Stimulated activated CD4-positive, alpha-beta T cell treated with anti-CD3 and anti-CD28 coated beads, Interleukin-15, amount 100 ng/mL, for 24 hours (primary cell): ENCODE data around the gene CDK16.
A peak's percentile ranks its signal among the peaks of the same experiment; 100 is the strongest.

Experiments
- DNase-seq: peaks from one replicate; pipeline ENCODE4 v3.0.0-alpha.2; 2020

CDK16 gene

DNA sequence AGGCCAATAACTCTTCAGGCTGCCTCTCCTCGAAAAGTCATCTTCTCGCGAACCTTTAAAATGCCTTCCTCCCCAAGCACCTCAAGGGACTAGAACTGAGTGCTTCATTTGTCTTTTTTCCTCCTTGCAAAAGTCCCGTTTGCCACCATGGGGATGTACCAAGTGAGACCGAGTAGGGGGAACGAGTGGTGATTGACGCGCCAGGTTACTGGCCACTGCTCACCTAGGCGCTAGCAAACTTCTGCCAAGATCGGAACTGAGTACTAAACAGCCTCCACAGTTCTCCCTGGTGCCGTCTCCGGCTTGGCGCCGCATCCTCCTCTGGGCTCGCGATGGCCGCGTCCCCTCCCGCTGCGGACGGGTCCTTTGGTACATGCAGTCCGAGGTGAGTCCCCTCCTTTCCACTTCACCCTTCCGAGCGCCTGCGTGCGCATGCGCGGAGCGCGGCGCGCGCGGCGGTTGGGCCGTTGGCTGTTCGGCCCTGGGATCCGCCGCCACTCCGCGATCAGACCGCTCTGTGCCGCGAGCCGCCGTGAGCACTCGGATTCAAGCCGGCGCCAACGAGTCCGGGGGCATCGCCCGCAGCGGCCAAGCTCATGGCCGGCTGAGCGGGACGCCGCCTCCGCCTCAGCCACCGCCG, at the start of gene CDK16:
Gene CDK16 (plus strand): TSS at position 402 of the 640 bp plus-strand sequence. CDS start 4,877 bp downstream, outside the sequence.
- peak; percentile 67 for DNase-seq

- no peak for DNase-seq
Measured at GRCh38 chrX:47169273-47169672, 49.2 kb upstream of the CDK16 start.

- DNase-seq, result no peak
Measured at GRCh38 chrX:47169726-47170515, 48.6 kb upstream of the CDK16 start.

DNA sequence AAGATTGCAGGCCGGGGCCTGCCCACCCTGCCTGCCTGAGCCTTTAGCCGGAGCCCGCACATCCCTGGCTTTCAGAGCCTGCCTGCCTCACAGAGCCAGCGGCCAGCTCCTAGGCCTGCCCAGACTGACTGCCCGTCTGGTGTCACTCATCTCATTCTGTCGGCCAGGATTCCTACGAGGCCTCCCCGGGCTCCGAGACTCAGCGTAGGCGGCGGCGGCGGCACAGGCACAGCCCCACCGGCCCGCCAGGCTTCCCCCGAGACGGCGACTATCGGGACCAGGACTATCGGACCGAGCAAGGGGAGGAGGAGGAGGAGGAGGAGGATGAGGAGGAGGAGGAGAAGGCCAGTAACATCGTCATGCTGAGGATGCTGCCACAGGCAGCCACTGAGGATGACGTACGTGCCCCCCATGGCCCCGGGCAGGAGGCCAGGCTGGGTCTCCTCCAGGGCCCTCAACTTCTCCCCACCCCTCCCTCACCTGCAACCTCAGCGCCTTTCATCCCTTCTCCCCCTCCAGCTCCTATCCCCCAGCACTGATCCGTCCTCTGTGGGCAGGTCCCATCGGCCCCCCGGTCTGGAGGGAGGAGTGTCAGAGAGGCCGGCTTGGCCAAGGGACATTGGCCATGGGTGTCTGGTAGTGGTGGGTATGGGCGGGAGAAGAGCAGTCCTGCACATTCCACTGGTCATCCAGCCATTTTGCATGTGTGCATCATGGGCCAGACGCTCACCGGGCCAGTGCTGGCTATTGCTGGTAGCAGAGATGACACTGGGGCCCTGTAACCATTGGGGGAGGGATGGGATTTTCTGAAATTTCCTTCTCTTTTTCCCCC, 47.4 kb upstream of the CDK16 start:
- DNase-seq, result no peak

DNA sequence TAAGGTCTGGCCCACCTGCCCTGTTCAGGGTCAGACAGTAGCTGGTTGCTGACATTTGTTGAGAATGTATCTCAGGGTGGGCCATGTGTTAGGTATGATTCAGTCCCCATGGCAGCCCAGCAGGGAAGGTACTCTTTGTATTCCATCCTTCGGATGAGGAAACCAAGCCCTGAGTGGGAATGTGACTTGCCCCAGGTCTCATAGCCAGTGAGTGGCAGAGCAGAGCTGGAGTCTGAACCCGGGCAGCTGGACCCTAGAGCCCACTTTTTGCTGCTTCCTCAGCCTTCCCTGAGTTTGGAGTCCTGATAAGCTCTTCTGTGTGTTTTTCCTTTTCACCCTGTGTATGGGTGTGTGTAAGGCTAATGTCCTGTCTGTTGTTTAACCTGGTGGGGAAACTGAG, 46.5 kb upstream of the CDK16 start:
- DNase-seq, result no peak

DNA sequence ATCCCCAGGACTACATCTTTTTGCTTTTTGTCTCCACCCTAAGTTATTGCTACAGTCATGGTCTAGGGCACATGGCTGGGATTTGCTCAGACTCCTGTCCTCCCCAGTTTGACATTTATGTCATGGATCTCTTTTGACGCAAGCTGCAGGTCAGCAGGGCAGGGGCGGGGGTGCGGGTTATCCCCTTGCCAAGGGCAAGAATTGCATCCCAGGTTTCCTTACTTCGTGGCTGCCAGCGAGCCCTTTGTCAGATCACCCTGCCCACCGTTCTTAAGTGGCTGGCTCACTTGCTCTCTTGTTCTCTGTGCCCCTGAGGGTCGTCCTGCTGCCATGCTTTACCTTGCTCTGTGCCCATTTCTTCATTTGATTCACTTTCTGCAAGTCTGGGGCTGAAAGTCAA, 45.9 kb upstream of the CDK16 start:
- no peak for DNase-seq

GRCh38 chrX:47172971-47173792, 45.3 kb upstream of the CDK16 start:
- DNase-seq, result no peak

- no peak for DNase-seq
Measured at GRCh38 chrX:47174376-47174775, 44.1 kb upstream of the CDK16 start.

DNA sequence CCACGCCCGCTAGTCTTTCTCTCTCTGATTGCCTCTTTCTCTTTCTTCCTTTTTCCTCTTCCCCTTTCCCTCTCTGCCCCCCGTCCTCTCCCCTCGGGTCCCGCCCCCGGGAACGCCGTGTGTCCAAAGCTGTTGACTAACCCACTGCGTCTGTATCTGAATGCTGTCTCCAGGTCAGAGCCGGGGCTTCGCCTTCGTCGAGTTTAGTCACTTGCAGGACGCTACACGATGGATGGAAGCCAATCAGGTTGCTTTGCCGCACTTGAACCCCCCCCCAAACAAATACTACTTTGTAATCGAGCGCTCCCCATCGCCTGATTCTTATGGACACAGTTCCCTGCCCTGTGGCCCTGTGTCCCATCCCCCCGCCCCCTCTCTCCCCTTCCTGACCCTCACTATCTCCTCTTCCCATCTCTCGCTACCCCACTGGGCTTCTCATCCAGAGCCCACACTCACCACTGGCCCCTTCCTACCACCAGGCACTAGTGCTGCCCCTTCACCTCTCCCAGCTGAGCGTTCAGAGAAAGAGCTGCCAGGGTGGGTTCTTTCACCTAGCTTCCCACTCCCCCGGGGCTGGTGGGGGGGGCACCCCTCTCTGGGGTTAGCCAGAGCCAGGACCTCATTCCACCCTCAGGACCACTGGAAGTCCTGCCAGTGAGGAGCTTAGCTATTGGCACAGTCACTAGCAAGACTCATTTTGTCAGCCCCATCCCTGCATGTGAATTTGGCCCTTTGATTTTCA, 43.5 kb upstream of the CDK16 start:
- DNase-seq, result no peak

GRCh38 chrX:47175588-47175980, 42.9 kb upstream of the CDK16 start:
- no peak for DNase-seq

- no peak for DNase-seq
Measured at GRCh38 chrX:47176101-47176740, 42.3 kb upstream of the CDK16 start.

GRCh38 chrX:47177079-47177478, 41.4 kb upstream of the CDK16 start:
- DNase-seq, result no peak

DNA sequence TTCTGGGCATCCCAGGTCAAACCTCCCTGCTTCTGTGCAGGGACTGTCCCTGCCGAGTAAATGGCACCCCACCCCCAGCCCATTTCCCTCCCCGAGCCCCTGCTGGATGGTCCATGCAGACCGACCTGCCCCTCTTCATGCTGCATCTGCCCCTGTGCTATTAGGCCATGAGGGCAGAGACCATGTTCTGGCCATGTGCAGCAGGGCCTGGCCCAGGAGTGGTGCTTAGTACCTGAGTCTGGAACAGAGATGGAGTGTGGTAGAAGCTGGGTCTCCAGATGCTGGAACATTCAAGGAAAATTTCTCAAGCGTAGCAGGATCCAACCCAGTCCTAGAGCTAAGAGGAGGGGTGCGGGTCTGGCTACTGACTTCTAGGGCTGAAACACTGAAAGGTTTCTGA, 40.1 kb upstream of the CDK16 start:
- no peak for DNase-seq

DNA sequence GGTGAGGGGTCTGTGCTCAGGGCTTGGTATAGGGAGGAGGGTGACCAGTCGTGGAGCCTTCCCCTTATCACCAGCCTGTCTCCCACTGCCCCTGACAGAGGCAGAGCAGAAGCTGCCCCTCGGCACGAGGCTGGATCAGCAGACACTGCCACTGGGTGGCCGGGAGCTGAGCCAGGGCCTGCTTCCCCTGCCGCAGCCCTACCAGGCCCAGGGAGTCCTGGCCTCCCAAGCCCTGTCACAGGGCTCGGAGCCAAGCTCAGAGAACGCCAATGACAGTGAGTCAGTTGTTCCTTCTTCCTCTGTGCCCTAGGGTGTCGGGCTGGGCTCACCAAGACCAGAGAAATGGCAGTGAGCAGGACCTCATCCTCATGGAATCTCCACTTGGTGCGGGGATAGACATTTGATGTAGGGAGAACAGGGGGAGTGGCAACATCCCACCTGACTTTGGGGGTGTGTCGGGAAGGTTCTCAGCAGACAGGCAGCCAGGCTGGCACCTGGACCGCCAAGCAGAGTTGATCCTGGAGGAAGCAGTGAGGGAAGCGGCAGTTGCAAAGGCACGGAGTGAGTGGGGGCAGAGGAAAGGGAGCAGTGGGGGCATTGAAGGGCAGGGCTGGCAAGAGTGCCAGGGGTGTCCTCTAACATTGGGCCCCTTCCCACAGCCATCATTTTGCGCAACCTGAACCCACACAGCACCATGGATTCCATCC, 39.1 kb upstream of the CDK16 start:
- DNase-seq, result no peak

DNA sequence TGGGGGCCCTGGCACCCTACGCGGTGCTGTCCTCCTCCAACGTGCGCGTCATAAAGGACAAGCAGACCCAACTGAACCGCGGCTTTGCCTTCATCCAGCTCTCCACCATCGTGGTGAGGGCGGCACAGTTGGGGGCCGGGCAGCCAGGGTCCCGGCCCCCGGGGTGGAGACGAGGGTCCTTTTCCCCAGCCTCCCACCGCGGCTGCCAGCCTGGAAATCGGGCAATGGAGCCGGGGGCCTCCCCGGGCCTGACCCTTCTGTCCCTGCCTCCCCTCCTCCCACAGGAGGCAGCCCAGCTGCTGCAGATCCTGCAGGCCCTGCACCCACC, 38.6 kb upstream of the CDK16 start:
- DNase-seq, result no peak

GRCh38 chrX:47180346-47180745, 38.1 kb upstream of the CDK16 start:
- no peak for DNase-seq

DNA sequence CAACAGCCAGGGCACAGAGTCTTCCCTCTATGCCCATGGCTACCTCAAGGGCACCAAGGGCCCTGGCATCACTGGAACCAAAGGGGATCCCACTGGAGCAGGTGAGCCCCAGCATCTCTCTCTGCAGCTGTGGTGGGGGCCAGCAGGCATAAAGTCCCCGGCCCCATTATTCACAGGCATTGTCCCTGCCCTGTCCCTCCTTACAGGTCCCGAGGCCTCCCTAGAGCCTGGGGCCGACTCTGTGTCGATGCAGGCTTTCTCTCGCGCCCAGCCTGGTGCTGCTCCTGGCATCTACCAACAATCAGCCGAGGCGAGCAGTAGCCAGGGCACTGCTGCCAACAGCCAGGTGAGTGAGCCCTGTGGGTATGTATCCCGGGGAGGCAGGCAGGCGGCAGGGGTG, 37.2 kb upstream of the CDK16 start:
- no peak for DNase-seq

DNA sequence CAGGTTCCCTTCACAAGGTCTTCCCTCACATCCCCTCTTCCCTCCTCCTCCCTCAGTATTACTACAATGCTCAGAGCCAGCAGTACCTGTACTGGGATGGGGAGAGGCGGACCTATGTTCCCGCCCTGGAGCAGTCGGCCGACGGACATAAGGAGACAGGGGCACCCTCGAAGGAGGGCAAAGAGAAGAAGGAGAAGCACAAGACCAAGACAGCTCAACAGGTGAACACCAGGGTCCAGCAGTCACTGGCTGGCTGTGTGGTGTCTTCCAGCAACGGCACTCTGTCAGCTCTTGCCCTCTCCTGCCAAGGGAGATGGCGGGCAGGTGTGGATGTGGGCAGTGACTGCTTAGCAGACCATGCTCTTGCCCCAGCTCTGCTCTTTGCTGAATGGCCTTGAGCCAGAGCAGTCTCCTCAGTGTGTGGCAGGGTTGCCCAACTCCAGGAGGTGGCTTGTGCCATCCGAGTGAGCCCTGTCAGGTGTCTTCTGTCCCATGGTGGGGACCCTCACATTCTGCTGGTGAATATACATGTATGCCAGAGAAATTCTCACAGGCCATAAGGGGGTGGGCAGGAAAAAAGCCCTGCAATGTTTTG, 36.3 kb upstream of the CDK16 start:
- DNase-seq, result no peak

DNA sequence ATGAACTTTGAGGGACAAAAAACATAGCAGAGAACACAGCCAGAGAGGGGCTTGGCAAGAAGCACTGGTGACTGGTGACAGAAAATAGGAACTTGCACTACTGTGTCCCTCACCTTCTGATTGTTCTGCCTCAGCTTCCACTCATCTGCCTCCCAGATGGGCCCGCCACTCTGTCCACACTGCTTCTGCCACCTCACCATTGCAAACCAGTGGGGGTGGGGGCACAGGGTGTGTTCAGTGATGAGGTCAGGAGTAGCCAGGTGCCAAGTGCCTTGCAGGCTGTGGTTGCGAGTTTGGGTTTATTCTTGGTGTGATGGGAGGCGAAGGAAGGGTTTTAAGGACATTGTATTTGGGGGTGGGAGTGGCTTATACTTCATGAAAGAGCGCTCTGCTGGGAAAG, 34.0 kb upstream of the CDK16 start:
- no peak for DNase-seq

DNA sequence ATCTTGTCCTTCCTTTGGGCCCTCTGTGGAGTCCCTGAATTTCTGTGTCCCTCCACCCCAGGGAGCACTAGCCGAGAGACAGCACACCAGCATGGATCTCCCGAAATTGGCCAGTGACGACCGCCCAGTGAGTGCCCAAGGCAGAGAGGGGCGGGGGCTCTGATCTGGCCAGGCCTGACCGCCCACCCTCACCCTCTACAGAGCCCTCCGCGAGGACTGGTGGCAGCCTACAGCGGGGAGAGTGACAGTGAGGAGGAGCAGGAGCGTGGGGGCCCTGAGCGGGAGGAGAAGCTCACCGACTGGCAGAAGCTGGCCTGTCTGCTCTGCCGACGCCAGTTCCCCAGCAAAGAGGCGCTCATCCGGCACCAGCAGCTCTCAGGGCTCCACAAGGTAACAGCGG, 33.2 kb upstream of the CDK16 start:
- DNase-seq, result no peak
